GM12874 (cell line): ENCODE results near the gene CASZ1.

Experiments
- TF ChIP-seq, protein P1 (sequence below): IDR thresholded peaks from 2 replicates; pipeline ENCODE4 v1.5.1; 2011; ENCODE audit warnings: low read depth, mild to moderate bottlenecking, control low read depth, low read length, moderate library complexity; ENCODE audit not compliant: insufficient read depth

The CASZ1 gene

DNA sequence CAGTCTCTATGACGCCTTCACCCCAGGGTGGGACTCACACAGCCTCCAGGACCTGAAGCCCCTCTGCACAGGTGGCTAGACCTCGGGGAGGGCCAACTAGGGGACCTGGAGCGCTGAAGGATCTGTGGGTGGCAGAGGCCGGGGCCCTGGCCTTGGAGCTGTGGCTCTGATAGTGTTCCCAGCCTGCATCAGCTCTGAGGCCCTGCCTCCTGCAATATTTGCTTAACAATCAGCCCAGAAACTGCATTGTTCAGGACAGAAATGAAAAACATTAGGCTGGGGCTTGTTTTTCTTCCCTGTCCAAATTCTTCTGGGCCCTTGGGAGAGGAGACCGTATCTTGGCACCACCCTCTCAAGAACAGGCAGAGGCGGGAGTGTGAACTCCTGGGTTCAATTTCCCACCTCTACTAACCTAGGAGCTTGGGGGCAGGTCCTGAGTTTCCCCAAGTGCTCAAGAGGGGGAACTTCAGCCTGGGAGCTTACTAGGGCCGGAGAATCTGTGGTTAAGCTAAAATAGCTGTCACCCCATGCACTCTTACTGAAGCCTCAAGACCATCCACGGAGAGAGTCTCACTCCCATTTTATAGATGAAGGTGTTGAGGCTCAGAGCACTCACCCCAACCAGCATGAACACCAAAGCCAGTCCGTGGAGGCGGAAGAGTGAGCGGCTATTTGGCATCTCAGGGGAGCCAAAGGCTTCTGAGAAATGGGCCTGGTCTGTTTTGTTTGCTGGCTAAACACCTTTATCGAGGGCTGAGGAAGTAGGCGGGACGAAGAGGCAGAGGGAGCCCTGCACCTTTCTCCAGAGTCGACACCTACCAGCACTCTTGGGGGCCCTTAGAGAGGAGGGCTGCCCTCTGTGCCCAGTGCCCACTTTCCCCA, 18.8 kb upstream of the CASZ1 start:
- TF ChIP-seq, protein P1, sequence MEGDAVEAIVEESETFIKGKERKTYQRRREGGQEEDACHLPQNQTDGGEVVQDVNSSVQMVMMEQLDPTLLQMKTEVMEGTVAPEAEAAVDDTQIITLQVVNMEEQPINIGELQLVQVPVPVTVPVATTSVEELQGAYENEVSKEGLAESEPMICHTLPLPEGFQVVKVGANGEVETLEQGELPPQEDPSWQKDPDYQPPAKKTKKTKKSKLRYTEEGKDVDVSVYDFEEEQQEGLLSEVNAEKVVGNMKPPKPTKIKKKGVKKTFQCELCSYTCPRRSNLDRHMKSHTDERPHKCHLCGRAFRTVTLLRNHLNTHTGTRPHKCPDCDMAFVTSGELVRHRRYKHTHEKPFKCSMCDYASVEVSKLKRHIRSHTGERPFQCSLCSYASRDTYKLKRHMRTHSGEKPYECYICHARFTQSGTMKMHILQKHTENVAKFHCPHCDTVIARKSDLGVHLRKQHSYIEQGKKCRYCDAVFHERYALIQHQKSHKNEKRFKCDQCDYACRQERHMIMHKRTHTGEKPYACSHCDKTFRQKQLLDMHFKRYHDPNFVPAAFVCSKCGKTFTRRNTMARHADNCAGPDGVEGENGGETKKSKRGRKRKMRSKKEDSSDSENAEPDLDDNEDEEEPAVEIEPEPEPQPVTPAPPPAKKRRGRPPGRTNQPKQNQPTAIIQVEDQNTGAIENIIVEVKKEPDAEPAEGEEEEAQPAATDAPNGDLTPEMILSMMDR: no peak

DNA sequence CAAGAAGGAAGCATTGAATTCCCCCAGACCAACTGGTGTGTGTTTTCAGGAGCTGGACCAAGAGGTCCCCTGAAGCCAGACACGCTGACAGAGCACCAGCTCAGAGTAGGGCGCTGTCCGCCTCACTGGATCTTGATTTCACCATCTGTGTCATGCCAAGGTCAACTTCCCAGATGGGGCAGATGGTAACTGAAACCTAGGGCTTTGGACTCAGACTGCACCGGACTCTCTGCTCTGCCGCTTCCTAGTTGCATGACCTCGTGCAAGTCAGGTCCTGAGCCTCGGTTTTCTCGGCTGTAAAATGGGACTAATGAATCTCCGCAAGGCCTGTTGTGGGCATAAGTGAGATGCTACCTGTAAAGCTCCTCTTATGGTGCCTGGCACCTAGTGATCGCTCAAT, 17.9 kb upstream of the CASZ1 start:
- TF ChIP-seq, protein P1: no peak

DNA sequence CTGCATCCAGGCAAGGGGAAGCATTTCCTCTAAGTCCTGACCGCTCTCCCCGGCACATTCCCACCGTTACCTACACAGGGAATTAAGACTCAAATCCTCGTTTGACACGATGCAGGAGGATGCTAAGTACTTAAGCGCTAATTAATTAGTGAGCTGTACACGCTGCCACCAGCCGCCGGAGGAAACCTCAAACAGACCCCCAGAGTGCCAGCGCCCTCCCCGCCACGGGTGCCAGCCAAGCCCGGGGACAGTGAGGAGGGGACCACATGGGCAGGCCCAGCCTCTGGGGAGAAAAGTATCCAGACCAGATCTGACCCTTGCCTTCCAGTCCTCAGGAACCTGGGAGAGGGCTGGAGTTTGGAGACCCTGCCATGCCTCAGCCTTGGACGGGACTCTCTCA, 17.4 kb upstream of the CASZ1 start:
- TF ChIP-seq, protein P1: no peak

DNA sequence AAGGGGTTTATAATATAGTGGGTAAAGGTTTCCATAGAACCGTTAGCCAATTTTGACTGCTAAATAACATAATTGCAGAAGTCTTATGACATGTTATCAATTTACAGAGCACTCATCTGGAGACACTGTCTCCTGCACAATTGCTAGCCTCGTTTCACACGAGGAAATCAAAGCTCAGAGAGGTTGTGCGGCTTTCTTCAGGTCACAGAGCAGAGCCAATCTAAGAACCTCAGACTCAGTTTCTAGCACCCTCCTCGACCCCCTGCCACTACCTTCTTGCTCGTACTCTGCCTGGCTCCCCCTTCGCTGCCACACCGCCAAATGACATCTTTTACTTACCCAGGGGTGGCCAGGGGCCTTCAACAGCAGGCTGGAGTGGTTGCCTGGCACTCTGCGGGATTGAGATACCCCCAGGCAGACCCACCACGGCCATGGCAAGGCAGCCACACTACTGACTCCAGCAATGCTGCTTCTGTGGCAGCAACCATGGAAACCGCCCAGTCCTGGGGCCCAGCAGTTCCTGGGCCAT, 16.0 kb upstream of the CASZ1 start:
- TF ChIP-seq, protein P1: no peak

DNA sequence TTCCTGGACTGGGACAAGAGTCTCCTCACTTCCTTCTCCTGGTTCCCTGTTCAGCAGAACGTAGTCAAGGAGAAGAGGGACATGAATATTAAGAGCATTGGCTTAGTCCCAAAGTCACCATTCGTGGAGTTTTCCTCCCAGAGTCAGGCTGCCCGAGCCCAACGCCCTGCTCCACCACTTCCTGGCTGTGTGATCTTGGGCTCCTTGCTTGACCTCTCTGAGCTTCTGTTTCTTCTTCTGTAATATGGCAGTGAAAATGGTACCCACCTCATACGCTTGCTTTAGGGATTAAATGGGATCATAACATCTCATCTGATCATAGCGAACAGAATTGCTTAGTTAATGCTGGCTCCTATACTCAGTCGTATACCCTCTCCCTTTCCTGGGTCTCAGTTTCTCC, 12.0 kb upstream of the CASZ1 start:
- TF ChIP-seq, protein P1: no peak

DNA sequence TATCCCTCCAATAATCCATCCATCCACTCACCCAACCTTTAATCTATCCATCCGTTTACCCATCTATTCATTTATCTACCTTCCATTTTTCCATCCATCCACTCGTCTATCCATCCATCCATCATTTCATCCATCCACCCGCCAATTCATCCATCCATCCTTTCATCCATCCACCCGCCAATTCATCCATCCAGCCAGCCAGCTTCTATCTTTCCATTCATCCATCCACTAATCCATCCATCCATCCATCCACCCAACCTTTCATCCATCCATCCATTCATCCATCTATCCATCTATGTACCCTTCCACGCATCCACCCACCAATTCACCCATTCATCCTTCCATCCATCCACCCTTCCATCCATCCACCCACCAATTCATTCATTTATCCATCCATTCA, 10.5 kb upstream of the CASZ1 start:
- TF ChIP-seq, protein P1: no peak

DNA sequence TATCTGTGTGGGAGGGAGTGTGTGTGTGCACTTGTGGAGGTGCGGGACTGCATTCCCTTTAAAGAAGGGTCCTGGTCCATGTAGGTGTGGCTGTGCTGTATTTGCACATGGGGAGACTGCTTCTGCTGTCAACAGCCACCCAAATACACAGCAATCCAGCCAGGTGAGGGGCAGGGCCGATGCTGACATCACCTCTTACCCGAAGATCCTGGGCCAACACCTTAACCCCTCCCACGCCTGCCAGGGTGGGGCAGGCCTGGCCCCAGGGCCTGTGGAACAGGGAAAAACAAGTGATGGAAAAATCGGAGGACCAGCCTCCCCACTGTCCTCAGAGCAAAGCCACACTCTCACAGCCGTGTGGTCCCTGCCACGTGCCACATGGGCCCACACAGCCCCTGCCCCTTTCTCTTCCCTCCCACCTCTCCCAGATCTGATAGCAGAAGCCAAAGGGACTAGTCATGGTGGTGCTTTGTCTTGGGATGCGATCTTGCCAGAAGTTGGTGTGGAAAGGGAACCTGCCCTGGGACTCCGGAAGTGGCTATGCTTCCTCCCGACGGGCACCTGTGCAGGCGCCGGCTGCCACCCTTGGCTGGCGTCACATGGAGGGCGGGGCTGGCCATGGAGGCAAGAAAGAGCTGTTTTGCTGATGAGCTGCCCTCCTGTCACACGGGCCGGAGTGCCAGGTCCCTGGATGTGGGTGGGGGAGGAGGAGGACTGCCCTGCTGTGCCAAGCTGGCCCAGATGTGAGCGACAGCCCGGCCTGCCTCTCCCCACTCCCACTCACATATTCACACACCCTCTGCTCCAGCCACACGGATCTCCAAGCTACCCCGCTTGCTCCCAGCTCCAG, 7.8 kb upstream of the CASZ1 start:
- TF ChIP-seq, protein P1: no peak
